OCI-LY1 (cell line): Measurements from ENCODE around the gene SMOC2.

Source experiments
- EZH2 ChIP-seq: fragments of 200-600 bp; sonication (generic), shearing (Covaris generic); IDR thresholded peaks from 2 replicates; pipeline ENCODE4 v1.8.0; 2017; ENCODE audit warnings: borderline replicate concordance, mixed run types, mild to moderate bottlenecking, antibody characterized with exemption, low read length, moderate library complexity, mixed read lengths
- TF ChIP-seq, protein P1 (sequence below): fragments of 200-600 bp; sonication (generic), shearing (Covaris generic); IDR thresholded peaks from 2 replicates; pipeline ENCODE4 v1.5.1; 2017; ENCODE audit warnings: mild to moderate bottlenecking, antibody characterized with exemption, low read length, moderate library complexity, mixed read lengths

DNA sequence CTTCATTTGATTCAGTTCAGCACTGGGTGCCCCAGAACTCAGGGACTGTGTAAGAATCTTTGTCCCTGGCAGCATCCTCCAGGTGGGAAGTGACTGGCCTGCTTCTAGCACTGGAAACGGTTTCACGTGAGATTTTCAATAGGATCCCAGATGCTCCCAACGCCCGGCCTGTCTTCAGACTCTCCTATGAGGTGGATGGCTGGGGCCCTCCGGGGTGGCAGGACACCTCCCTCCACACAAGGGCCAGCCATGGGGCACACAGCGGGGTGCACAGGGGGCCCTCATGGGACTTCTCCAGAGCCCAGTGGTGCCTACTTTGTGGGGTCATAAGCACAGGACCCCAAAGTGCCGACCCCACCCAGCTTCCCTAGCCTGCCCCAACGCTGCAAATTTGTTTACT lies 72.8 kb downstream of the SMOC2 start:
- TF ChIP-seq, protein P1, sequence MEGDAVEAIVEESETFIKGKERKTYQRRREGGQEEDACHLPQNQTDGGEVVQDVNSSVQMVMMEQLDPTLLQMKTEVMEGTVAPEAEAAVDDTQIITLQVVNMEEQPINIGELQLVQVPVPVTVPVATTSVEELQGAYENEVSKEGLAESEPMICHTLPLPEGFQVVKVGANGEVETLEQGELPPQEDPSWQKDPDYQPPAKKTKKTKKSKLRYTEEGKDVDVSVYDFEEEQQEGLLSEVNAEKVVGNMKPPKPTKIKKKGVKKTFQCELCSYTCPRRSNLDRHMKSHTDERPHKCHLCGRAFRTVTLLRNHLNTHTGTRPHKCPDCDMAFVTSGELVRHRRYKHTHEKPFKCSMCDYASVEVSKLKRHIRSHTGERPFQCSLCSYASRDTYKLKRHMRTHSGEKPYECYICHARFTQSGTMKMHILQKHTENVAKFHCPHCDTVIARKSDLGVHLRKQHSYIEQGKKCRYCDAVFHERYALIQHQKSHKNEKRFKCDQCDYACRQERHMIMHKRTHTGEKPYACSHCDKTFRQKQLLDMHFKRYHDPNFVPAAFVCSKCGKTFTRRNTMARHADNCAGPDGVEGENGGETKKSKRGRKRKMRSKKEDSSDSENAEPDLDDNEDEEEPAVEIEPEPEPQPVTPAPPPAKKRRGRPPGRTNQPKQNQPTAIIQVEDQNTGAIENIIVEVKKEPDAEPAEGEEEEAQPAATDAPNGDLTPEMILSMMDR, result no peak
- TF ChIP-seq EZH2, result no peak
